Mesenchymal stem cell (in vitro differentiated cells and primary cell): Measurements from ENCODE around the gene ACAD10.

Source experiments
- DNase-seq: peaks from one replicate; pipeline ENCODE4 v3.0.0-alpha.2; 2013
- H2AFZ ChIP-seq: one replicate; pipeline ENCODE4 v1.6.1; 2013; ENCODE audit warnings: low read depth, mild to moderate bottlenecking, control low read depth, inconsistent platforms, low read length, moderate library complexity
- H2AK5ac ChIP-seq: 2 replicates; pipeline ENCODE4 v1.6.1; 2013; ENCODE audit warnings: low read length, moderate library complexity, mild to moderate bottlenecking, inconsistent platforms; ENCODE audit not compliant: severe bottlenecking
- H2BK120ac ChIP-seq: one replicate; pipeline ENCODE4 v1.6.1; 2013; ENCODE audit warnings: low read depth, mild to moderate bottlenecking, inconsistent platforms, low read length, moderate library complexity
- H2BK12ac ChIP-seq, 2 experiments: one replicate each; pipeline ENCODE4 v1.6.1; 2013; ENCODE audit warnings: inconsistent platforms in 2 of 2, low read length in 2 of 2, mild to moderate bottlenecking in 2 of 2, moderate library complexity in 2 of 2, control low read depth in 1 of 2
- H2BK15ac ChIP-seq: one replicate; pipeline ENCODE4 v1.6.1; 2013; ENCODE audit warnings: mild to moderate bottlenecking, low read depth, inconsistent platforms; ENCODE audit not compliant: poor library complexity, severe bottlenecking
- H2BK5ac ChIP-seq: 2 replicates; pipeline ENCODE4 v1.6.1; 2013; ENCODE audit warnings: low read depth, mild to moderate bottlenecking, low read length, control low read depth, inconsistent platforms; ENCODE audit not compliant: poor library complexity, severe bottlenecking
- H3K14ac ChIP-seq, 2 experiments: one replicate each; pipeline ENCODE4 v1.6.1; 2013; ENCODE audit warnings: inconsistent platforms in 2 of 2, low read length in 2 of 2, control low read depth in 1 of 2, mild to moderate bottlenecking in 1 of 2, moderate library complexity in 1 of 2
- H3K18ac ChIP-seq, 2 experiments: one replicate each; pipeline ENCODE4 v1.6.1; 2013; ENCODE audit warnings: inconsistent platforms in 2 of 2, low read length in 2 of 2, control low read depth in 1 of 2, low read depth in 1 of 2, mild to moderate bottlenecking in 1 of 2
- H3K23ac ChIP-seq, 2 experiments: one replicate each; pipeline ENCODE4 v1.6.1; 2013; ENCODE audit warnings: inconsistent platforms in 2 of 2, low read length in 2 of 2, mild to moderate bottlenecking in 2 of 2, moderate library complexity in 2 of 2, control low read depth in 1 of 2
- H3K27ac ChIP-seq: 2 replicates; pipeline ENCODE4 v1.5.1; 2013; ENCODE audit warnings: mild to moderate bottlenecking, moderate library complexity, low read length, control low read depth, inconsistent platforms; ENCODE audit not compliant: poor library complexity, severe bottlenecking
- H3K27me3 ChIP-seq, 2 experiments: 2 replicates each; pipeline versions ENCODE4 v1.6.1 to v1.7.0; 2013; ENCODE audit warnings: low read length in 2 of 2, mild to moderate bottlenecking in 2 of 2, moderate library complexity in 2 of 2, control low read depth in 1 of 2, inconsistent platforms in 1 of 2; ENCODE audit not compliant: control insufficient read depth in 1 of 2, insufficient read depth in 1 of 2
- H3K36me3 ChIP-seq, 2 experiments: 2 replicates each; pipeline versions ENCODE4 v1.6.1 to v1.7.0; 2013; ENCODE audit warnings: low read length in 2 of 2, control low read depth in 1 of 2, inconsistent platforms in 1 of 2, low read depth in 1 of 2, mild to moderate bottlenecking in 1 of 2; ENCODE audit not compliant: insufficient read depth in 2 of 2, control insufficient read depth in 1 of 2
- H3K4ac ChIP-seq, 2 experiments: one replicate each; pipeline ENCODE4 v1.6.1; 2013; ENCODE audit warnings: inconsistent platforms in 2 of 2, low read length in 2 of 2, mild to moderate bottlenecking in 2 of 2, moderate library complexity in 2 of 2, control low read depth in 1 of 2, low read depth in 1 of 2
- H3K4me1 ChIP-seq: 2 replicates; pipeline ENCODE4 v1.6.1; 2013; ENCODE audit warnings: low read depth, low read length, control low read depth; ENCODE audit not compliant: control insufficient read depth, insufficient read depth
- H3K4me2 ChIP-seq: 2 replicates; pipeline ENCODE4 v1.6.1; 2013; ENCODE audit warnings: low read length, mild to moderate bottlenecking, inconsistent platforms; ENCODE audit not compliant: poor library complexity, severe bottlenecking
- H3K4me3 ChIP-seq, 2 experiments: 2 replicates each; pipeline versions ENCODE4 v1.5.1 to v1.7.0; 2013; ENCODE audit warnings: low read length in 2 of 2, mild to moderate bottlenecking in 2 of 2, control low read depth in 1 of 2, low read depth in 1 of 2; ENCODE audit not compliant: insufficient read depth in 1 of 2
- H3K79me1 ChIP-seq: replicated peaks from 2 replicates; pipeline ENCODE4 v1.6.1; 2013; ENCODE audit warnings: mild to moderate bottlenecking, control low read depth, low read length, inconsistent platforms; ENCODE audit not compliant: poor library complexity, severe bottlenecking
- H3K9ac ChIP-seq: 2 replicates; pipeline ENCODE4 v1.7.0; 2013; ENCODE audit warnings: mild to moderate bottlenecking, low read length, moderate library complexity
- H3K9me3 ChIP-seq: 2 replicates; pipeline ENCODE4 v1.7.0; 2013; ENCODE audit warnings: mild to moderate bottlenecking, low read length; ENCODE audit not compliant: control insufficient read depth
- H4K8ac ChIP-seq: one replicate; pipeline ENCODE4 v1.6.1; 2013; ENCODE audit warnings: inconsistent platforms, mild to moderate bottlenecking, low read length, moderate library complexity
- H4K91ac ChIP-seq: one replicate; pipeline ENCODE4 v1.6.1; 2013; ENCODE audit warnings: mild to moderate bottlenecking, low read length, inconsistent platforms
- WGBS: methylation state at CpG from one replicate; pipeline ENCODE4 v1.1.7; 2013; ENCODE audit warnings: mixed read lengths; 5-methylcytosine and 5-hydroxymethylcytosine counted together

The ACAD10 gene

GRCh38 chr12:111789779-111790178 lies 103.9 kb downstream of the ACAD10 start:
- Histone ChIP-seq H3K14ac (no peak overlapping the region), H3K18ac (no peak overlapping the region), H3K79me1 (no peaks in the 10 kb centered on the region), H3K4me3 (no peak overlapping the region), H2BK5ac (no peak overlapping the region), H3K23ac (no peak overlapping the region), H2AK5ac (no peak overlapping the region), H3K9me3 (no peaks in the 10 kb centered on the region), H2BK120ac (no peak overlapping the region), H4K91ac (no peak overlapping the region), H3K27ac (no peak overlapping the region), H3K9ac (no peak overlapping the region), H2BK15ac (no peak overlapping the region), H3K4me2 (no peak overlapping the region), H2AFZ (no peak overlapping the region), H3K36me3 (peaks cover 6 to 27% of the 10 kb centered on the region in 2 experiments), H4K8ac (no peak overlapping the region), H2BK12ac (no peak overlapping the region), H3K4me1 (peaks cover 5% of the 10 kb centered on the region), H3K27me3 (no peaks in the 10 kb centered on the region), H3K4ac (no peak overlapping the region)
- WGBS = 97% methylated on average over 10 of the region's 11 CpGs
- DNase-seq = no peak

DNA sequence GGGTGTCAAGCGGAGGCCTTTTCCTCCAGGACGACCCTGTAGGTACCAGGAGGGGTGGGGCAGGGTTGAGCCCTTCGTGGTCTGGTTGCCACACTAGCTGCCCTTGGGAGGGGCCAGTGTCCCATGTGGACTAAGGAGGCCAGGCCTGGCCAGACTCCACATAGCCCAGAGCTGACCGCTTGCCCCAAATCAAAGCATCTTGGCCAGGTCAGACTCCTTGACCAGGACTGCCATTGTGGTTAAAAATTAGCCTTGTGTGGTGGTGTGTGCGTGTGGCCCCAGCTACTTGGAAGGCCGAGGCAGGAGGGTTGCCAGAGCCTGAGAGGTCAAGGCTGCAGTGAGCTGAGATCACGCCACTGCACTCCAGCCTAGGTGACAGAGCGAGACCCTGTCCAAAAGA lies 105.7 kb downstream of the ACAD10 start:
- Histone ChIP-seq H2BK5ac (no peak overlapping the region), H3K4me2 (no peak overlapping the region), H3K14ac (no peak overlapping the region), H3K9ac (no peak overlapping the region), H3K27ac (no peak overlapping the region), H3K9me3 (no peaks in the 10 kb centered on the region), H2AK5ac (no peak overlapping the region), H3K23ac (no peak overlapping the region), H4K91ac (no peak overlapping the region), H3K4me1 (peaks cover 5% of the 10 kb centered on the region), H2AFZ (no peak overlapping the region), H3K27me3 (no peaks in the 10 kb centered on the region), H2BK15ac (no peak overlapping the region), H3K36me3 (peaks cover 4 to 25% of the 10 kb centered on the region in 2 experiments), H2BK120ac (no peak overlapping the region), H3K4me3 (no peak overlapping the region), H3K4ac (no peak overlapping the region), H3K18ac (no peak overlapping the region), H3K79me1 (no peaks in the 10 kb centered on the region), H2BK12ac (no peak overlapping the region), H4K8ac (no peak overlapping the region)
- no peak for DNase-seq
- 91% methylated on average over 8 of the region's 8 CpGs for WGBS

GRCh38 chr12:111792155-111792855 lies 106.5 kb downstream of the ACAD10 start:
- Histone ChIP-seq H3K79me1 (no peaks in the 10 kb centered on the region), H2BK5ac (no peak overlapping the region), H4K91ac (no peak overlapping the region), H3K4ac (no peak overlapping the region), H3K23ac (no peak overlapping the region), H2BK12ac (no peak overlapping the region), H3K9ac (peak overlapping the region; percentile 3), H3K4me1 (peaks cover 5% of the 10 kb centered on the region), H2BK15ac (no peak overlapping the region), H3K4me2 (no peak overlapping the region), H4K8ac (no peak overlapping the region), H3K4me3 (no peak overlapping the region), H2BK120ac (no peak overlapping the region), H2AFZ (no peak overlapping the region), H3K27ac (no peak overlapping the region), H3K14ac (no peak overlapping the region), H3K27me3 (no peaks in the 10 kb centered on the region), H3K18ac (no peak overlapping the region), H2AK5ac (no peak overlapping the region), H3K9me3 (no peaks in the 10 kb centered on the region), H3K36me3 (peaks cover 4 to 25% of the 10 kb centered on the region in 2 experiments)
- DNase-seq = no peak
- WGBS = 93% methylated on average over 27 of the region's 27 CpGs

DNA sequence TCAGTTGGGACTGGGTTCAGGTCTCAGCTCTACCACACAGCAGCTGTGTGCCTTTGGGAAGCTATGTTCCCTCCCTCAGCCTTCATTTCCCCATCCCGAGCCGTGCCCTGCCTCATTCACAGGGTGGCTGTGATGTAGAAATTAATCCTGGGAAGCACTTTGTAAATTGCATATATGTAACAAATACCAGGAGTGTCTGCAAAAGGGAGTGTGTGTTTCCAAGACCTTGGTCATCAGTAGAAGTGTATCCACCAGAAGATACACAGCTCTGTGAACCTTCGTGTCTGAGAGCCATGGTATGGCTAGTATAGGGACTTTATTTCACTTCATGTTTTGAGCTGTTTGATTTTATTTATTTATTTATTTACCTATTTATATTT lies 107.0 kb downstream of the ACAD10 start:
- no peak overlapping the region for H3K9ac ChIP-seq
- H3K27ac ChIP-seq = no peak overlapping the region
- no peak overlapping the region for H3K18ac ChIP-seq
- no peak overlapping the region for H2BK120ac ChIP-seq
- H3K27me3 ChIP-seq = no peaks in the 10 kb centered on the region
- H3K79me1 ChIP-seq = no peaks in the 10 kb centered on the region
- H3K23ac ChIP-seq = no peak overlapping the region
- H4K91ac ChIP-seq = no peak overlapping the region
- no peak overlapping the region for H2AK5ac ChIP-seq
- no peak overlapping the region for H3K4ac ChIP-seq
- no peak overlapping the region for H3K4me3 ChIP-seq
- DNase-seq = no peak
- H4K8ac ChIP-seq = no peak overlapping the region
- H3K14ac ChIP-seq = no peak overlapping the region
- peaks cover 5 to 25% of the 10 kb centered on the region in 2 experiments for H3K36me3 ChIP-seq
- H3K4me1 ChIP-seq = peaks cover 5% of the 10 kb centered on the region
- no peak overlapping the region for H3K4me2 ChIP-seq
- no peak overlapping the region for H2AFZ ChIP-seq
- no peak overlapping the region for H2BK12ac ChIP-seq
- 100% methylated on average over 2 of the region's 3 CpGs for WGBS
- H2BK5ac ChIP-seq = no peak overlapping the region
- H2BK15ac ChIP-seq = no peak overlapping the region
- H3K9me3 ChIP-seq = no peaks in the 10 kb centered on the region
